HPDE6-E6E7 (cell line): ENCODE data around the gene THAP2.
"Not testable (repeated sequence)": the region's sequence is repeated elsewhere in the genome, so short reads cannot be mapped to it uniquely, and the experiment has no call there.

Experiments used
- DNase-seq: peaks from one replicate; pipeline ENCODE4 v3.0.0; 2011; ENCODE audit warnings: missing footprints; ENCODE audit errors: extremely low spot score

THAP2 gene

DNA sequence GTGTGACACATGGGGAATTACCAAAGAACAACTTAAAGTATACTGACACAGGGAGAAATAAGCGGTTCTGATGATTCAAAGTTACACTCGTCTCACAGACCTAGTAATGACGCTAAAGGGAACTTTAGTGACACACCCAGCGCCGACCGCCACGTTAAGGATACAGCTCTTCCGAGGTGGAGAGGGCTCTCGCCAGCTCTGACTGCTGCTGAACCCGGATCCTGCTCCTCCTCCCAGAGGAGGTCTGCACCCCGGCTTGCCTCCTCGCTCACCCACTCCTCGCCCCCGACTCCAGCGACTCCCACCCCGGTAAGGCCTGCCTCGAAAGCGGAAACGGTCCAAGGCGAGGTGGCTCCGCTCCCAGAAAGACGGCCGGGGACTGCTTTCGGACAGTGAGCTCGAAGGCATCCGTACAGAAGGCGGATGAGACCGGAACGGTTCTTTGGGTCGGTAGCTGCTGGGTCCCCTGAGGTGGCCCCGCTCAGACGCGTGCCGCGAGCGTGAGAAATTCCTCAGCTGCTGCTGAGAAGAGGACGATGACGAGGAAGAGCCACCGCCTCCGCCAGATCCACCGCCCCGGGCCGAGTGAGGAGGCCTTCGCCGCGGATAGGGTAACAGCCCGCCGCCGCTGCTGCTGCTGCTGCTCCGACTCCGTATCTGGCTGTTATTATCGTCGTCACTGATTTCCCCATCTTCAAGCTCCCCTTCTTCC is 1.1 kb upstream of the THAP2 start:
- DNase-seq = peak; percentile 33

DNA sequence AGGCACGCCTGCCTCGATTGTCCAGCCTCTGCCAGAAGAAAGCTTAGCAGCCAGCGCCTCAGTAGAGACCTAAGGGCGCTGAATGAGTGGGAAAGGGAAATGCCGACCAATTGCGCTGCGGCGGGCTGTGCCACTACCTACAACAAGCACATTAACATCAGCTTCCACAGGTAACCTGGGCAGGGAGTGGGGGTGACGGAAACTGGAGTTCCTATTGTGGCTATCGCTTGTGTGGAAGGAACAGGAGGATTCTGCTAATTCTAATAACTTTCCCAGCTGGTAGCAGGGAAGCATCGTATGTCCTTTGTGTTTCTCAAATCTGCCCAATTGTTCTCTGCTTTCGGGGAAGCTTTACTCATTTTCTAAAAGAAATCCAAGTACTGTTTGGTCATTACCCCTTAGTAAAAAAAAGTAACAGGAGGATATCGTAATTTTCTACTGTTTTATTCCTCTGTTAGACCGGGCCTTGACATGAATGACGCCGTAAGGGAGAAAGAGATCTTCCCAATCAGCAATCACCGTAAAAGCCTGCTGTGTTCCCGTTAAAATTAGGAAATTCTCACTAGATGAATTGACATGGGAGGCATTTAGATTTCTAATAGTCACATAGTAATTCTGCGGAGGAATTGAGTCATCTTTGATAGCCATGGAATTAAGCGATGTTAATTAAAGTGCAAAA is 449 bp downstream of the THAP2 start:
- DNase-seq = peak; percentile 53

DNA sequence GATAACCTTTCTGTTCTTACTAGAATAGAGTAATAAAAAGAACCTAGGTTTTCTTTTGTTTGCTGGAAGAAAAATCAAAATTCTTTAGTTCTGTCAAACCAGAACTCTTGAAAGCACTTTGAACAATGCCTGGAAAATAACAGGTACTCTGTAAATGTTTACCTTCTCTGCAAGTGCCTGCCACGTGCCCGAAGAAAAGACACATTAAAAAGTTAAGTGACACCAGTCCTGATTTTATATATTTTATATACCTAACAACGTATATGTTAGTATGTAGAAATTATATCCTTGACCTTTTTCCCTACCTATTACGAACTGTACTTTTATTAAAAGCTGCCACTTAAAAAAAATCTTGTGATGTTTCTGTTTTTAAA is 976 bp downstream of the THAP2 start:
- DNase-seq = no peak

DNA sequence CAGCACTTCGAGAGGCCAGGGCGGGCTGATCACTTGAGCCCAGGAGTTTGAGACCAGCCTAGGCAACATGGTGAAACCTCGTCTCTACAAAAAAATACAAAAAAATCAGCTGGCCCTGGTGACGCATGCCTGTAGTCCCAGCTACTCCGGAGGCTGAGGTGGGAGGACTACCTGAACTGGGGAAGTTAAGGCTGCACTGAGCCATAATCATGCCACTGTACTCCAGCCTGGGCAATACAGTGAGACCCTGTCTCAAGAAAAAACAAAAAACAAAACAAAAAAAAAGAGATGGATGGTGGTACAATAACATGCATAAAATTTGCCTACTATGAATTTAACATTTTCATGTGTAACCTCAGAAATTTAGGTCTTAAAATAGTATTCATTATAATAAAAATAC is 2.2 kb downstream of the THAP2 start:
- DNase-seq = no peak

DNA sequence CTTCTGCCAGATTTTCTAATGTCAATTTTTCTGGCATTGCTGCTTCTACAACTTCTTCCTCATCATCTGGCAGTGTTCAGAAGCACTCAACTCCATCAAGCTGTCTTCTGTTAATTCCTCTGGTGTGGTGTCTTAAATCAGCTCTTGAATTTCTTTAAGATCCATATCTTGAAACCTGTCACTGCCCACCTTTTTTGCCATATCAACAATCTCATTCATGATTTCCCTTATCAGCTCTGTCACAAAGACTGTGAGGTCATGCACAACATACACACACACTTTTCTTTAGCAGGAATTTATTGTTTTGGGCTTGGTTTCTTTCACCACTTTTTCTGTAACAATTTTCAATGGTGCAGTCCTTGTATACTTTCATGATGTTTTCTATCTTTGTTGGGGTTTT is 7.2 kb downstream of the THAP2 start:
- DNase-seq = no peak

DNA sequence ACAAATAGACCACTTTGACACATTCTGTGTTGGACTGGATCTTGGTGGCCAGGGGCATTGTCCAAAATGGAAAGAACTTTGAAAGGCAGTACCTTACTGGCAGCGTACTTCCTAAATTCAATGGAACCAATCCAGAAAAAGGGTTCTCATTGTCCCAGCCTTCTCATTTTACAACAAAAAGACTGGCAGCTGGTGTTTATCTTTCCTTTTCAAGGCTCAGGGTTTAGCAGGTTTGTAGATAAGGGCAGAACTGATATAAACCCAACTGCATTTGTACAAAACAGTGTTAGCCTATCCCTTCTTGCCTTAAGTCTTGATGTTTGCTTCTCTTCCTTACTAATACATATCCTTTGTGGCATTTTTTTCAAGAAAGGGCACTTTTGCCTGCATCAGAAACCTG is 7.7 kb downstream of the THAP2 start:
- DNase-seq = no peak

DNA sequence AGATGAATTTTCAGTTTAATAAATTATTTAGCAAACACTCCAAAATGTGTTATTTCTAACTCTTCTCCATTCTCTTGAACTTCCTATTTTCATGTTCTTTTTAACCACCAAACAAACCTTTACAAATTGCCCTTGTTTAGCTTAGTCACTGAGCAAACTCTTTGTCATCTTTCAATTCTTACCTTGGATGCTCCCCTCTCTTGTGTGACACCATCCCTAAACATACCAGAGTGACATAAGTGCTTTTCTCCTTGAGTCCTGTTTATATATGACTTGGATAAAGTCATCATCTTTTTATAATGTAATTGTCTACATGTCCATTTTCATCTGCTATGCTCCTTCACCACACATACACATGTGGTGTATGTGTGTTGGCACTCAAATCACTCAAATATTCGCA is 18.4 kb downstream of the THAP2 start:
- no peak for DNase-seq

DNA sequence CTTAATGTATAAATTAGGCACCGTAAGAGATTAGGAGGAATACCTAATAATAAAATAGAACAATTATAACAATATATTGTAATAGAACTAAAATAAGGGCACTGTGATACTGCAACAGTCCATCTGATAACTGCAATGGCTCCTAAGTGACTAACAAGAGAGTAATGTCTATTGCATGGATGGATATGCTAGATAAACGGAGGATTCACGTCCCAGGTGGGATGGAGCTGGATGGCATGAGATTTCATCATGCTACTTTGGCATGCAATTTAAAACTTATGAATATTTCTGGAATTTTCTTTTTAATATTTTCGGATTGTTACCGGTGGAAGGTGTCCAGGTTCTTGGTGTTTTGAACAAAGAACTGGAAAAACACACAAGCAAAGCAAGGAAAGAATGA is 19.5 kb downstream of the THAP2 start:
- DNase-seq = no peak

DNA sequence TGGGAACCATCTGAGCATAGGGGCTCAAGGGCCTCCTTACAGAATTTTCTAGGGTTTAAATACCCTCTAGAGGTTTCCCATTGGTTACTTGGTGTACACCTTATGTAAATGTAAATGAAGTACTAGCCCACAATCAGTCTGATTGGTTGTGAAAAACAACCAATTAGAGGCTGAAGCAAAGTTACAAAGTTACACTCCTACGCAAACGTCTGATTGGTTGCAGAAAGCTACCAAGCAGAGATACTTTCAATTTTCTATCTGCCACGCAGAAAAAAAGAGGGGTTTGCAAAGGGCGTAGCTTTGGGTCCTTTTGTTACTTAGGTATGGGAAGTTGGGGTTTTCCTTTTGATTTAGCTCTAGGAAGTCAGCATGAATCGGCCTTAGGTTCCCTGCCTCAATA is 20.0 kb downstream of the THAP2 start:
- no peak for DNase-seq

DNA sequence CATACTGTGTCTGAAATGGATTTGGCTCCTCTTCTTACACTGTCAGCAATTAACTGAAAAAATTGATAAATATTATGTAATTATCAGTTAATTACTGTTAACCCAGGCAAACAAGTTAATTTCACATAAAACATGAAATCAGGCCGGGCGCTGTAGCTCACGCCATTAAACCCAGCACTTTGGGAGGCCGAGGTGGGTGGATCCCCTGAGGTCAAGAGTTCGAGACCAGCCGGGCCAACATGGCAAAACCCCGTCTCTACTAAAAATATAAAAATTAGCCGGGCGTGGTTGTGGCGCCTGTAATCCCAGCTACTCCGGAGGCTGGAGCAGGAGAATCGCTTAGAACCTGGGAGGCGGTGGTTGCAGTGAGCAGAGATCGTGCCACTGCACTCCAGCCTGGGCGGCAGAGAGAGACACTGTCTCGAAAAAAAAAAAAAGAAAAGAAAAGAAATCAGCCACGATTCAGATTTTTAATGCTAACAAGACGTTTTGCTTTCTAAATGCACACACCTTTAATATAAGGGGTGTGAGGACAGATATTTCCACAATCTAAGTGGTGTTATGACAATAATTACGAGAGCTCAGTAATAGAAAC is 21.3 kb downstream of the THAP2 start:
- no peak for DNase-seq

DNA sequence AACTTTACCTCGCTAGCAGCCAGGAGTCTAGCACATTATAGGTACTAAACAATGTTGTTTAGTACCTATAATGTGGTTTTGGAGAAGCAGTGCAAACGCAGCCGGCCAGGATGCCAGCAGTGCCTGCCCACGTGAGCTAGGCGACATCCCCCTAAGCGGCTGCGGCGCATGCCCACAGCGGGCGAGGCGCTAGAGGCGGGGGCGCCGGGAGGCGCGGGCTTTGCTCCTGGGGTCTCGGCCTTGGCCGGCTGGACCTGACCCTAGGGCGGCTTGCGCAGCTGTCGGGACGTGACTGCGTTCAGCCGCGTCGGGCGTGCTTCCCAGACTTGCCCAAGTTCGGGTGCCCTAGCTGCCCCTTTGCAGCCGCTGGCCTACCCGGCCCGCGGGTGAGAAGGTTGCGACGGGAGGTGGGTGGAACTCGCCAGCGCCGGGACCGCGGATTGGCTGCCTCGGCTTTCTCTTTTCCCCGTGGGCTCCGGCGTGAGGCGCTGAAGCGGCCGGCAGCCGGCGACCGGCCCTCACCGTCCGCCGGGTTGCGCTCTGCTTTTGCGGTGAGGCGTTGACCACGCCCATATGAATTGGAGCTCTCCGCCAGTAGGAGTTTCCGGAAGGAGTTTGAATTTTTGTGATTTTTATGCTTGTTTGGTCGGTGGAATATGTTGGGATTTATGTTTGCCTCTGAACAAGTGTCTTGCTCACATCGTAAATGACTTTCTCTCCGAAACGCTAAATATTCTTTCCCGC is 22.0 kb downstream of the THAP2 start, which contains the start of gene TMEM19:
TMEM19 (plus strand) TSS at position 169 of the 744 bp plus-strand sequence. CDS start 599 bp downstream, outside the sequence.
- DNase-seq = peak; percentile 82

DNA sequence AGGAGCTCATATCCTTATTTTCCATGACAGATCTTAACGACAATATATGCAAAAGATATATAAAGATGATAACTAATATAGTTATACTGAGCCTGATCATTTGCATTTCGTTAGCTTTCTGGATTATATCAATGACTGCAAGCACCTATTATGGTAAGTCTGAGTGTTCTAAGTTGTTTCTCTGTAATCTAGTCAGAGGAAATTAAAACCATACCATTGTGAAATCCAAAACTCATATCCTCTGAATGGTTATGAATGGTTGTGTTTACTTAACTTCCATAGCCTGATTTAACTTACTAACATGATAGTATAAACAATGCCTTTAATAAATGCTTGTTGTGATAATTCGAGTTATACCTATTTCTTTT is 22.5 kb downstream of the THAP2 start:
- no peak for DNase-seq

DNA sequence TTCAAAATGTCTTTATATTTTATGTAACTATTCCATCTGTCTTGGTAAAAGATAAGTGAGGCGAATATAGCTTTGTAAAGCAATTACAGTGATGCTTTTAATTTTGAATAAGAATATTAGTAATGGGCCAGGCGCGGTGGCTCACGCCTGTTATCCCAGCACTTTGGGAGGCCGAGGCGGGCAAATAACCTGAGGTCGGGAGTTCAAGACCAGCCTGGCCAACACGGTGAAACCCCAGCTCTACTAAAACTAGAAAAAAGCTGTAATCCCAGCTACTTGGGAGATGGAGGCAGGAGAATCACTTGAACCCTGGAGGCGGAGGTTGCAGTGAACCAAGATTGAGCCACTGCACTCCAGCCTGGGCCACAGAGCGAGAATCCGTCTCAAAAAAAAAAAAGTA is 23.1 kb downstream of the THAP2 start:
- not testable (repeated sequence) for DNase-seq

DNA sequence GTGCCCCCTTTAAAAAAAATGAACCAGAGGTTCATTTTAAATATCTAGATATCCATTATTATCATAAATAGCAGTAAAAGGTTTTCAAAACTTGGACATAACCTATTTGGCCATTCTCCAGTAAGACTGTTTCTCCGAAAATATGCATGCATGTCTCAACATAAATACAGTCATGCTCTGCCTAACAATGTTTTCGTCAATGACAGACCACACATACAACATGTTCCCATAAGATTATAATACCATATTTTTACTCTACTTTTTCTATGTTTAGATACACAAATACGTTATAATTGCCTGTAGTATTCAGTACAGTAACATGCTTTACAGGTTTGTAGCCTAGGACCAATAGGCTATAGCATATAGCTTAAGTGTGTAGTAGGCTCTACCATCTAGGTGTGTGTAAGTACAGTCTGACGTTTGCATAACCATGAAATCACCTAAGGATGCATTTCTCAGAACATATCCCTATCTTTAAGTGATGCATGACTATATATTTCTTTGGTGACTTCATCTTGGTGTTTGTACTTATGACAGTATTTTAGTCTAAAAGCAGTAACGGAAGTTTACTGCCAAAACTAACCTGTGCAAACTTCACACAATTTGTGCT is 25.0 kb downstream of the THAP2 start:
- no peak for DNase-seq

DNA sequence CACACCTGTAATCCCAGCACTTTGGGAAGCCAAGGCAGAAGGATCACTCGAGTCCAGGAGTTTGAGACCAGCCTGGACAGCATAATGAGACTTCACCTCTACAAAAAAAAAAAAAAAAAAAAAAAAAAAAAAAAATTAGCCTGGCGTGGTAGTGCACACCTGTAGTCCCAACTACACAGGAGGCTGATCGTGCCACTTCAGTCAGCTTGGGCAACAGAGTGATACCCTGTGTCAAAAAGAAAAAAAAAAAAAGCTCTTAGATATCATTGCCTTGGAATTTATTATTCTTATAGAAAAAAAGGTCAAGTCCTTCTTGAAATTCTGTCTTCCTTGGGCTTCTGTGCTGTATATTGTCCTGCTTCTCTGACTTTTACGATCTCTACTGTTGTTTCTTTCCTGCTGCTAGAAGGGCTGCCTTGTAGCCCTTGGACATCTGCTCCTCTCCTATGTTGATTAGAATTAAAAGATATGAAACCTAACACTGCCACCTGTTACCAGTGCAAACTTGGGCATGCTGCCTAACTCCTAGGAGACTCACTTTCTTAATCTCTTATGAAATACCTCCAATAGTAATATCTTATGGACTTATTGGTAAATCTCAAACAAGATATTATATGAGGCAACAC is 27.5 kb downstream of the THAP2 start:
- DNase-seq = no peak

DNA sequence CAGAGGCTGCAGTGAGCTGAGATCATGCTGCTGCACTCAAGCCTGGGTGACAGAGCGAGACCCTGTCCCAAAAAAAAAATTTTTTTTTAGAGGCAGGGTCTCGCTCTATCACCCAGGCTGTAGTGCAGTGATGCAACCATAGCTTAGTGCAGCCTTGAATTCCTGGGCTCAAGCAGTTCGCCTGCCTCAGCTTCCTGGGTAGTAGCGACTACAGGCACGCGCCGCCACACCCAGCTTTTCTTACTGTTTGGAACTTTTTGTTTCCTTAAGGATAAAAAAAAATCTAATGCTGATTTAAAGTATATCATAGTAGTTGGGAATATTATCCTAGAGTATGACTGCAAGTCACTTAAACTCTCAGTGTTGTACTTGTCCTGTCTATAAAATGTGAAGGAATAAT is 29.0 kb downstream of the THAP2 start:
- no peak for DNase-seq

DNA sequence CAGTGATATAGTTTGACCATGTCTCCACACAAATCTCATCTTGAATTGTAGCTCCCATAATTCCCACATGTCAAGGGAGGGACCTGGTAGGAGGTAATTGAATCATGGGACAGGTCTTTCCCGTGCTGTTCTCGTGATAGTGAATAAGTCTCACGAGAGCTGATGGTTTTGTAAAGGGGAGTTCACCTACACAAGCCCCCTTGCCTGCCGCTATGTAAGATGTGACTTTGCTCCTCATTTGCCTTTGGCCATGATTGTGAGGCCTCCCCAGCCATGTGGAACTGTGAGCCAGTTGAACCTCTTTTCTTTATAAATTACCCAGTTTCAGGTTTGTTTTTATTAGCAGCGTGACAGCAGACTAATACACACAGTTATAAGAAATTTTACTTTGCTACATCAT is 29.6 kb downstream of the THAP2 start:
- not testable (repeated sequence) for DNase-seq

DNA sequence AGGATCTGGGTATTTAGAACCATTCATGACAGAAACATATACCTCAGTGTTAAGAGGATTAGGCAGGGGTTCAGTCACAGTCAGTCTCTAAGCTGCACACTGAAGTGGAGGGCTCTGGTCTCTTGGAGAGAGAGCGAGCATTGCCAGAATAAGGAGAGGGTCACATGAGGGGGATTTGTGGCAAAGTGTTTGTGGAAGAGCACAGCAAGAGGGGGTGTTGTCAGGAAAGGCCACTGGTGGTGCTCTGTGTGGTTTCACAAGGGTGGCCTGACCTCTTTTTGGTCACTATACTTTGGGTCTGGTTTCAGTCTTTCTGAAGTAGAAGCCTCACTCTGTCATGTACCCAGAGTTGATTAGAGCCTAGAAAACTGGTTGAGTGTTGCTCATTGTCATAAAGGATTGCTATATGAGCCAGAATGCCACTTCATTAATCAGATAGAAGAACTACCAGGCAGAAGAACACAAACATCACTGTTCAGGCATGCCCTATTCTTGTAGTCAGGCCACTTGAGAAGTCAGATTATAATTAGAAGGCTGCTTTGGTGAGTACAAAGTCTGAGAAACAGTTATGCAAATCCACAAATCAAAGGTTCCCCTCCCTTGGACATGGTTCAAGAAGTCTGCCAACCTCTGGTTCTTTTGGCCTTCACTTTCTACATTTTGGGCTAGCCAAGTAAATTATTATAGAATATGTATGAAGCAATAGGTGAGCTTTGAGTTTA is 30.2 kb downstream of the THAP2 start:
- no peak for DNase-seq

DNA sequence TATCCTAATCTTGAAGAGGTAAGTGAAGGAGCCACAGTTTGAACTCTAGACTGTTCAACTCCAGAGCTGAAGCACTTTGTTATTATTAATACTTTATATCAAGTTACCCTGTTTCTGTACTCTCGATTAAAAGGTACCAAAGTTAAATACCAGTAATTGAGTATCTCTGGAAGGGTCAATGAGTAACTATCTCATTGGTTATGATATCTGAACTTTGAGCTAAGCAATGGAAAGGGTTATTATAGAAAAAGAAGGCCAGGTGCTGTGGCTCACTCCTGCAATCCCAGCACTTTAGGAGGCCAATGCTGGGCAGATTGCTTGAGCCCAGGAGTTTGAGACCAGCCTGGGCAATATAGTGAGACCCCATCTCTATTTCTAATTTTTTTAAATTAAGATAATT is 31.7 kb downstream of the THAP2 start:
- DNase-seq = no peak

DNA sequence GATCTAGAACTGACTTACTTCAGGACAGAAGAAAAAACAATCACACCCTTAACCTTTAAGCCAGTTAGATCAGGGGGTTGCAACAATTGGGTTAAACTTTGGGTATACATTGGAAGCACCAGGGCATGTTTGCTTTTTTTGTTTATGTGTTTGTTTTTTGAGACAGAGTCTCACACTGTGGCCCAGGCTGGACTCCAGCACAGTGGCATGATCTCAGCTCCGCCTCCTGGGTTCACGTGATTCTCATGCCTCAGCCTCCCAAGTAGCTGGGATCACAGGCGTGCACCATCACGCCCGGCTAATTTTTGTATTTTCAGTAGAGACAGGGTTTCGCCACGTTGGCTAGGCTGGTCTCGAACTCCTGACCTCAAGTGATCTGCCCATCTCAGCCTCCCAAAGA is 38.1 kb downstream of the THAP2 start:
- not testable (repeated sequence) for DNase-seq

DNA sequence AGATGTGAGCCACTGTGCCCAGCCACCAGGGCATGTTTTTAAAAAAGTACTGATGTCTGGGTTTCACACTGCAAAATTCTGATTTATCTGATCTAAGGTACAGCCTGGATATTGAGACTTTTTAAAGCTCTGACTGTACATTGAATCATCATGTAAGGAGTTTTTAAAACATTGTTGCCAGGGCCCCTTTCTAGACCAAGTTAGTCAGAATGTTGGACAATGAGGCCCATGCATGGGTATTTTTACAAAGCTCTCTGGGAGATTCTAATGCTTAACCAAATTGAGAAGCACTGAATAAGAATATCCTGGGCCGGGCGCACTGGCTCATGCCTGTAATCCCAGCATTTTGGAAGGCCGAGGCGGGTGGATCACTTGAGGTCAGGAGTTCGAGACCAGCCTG is 38.5 kb downstream of the THAP2 start:
- DNase-seq = no peak
